GM19238 (cell line): Measurements from ENCODE around the gene ABCA13.

Source experiments
- DNase-seq: peaks from one replicate; pipeline ENCODE4 v3.0.0; 2011; ENCODE audit warnings: low spot score; ENCODE audit not compliant: insufficient read length

Gene ABCA13

DNA sequence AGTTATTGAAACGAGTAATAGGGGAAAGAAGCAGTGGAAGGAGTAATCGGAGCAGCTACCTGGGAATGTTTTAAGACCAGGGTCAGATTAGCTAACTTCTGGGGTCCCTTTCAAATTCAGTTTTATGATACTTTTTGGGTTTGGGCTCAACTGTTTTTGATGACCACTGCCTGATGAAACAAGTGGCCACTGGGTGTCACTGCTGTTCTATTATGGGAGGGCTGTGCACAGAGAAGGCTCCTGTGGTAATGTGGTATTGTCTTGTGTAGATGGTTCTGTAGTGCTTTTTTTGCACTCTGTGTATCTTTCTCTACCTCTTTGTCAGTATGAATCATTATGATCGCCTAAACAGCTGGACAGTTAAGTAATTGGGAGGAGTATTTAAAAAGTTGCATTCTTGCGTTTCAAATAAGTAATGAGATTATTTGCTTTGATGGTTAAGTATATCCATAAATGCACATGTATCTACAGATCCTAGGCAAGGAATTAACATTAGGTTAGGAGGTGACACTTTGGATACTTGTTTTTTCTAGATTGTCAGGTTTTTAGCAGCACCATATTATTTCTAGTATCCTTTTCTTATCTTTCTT, 128.4 kb downstream of the ABCA13 start:
- DNase-seq, result peak; percentile 23

DNA sequence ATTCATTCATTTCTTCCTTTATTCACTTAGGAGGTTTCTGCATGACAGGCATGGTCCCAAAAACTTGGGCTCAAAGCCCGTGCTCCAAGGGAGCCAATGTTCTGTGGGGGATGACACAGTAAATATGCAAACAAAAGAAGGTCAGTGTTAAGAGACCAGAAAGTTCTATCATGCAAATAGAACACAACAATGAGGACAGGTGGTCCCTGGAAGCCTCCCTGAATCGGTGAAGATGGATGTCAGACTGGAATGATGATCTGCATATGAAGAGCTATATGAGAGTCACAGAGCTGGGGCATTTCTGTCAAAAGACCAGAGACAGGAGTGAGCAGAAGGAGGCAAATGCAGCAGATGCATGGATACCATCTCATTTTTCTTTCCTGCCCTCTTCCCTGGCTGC, 129.0 kb downstream of the ABCA13 start:
- no peak for DNase-seq

DNA sequence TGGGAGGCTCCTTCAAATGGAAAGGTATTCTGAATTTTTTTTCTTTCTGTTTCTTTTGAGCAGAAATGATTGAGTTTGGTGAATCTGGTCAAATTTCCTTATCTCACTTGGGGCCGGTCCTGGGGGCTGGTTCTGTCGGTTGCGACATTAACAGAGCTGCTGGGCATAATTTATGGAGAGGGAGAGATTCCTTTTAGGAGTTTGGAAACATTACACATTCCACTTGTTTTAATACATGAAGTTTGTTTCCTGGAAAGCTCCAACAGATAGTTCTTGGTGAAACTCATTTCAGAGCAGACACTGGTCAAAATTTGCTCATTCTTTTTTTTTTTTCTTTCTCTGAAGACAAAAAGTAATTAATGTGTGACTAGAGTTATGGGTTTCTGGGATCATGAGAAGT, 129.9 kb downstream of the ABCA13 start:
- no peak for DNase-seq

DNA sequence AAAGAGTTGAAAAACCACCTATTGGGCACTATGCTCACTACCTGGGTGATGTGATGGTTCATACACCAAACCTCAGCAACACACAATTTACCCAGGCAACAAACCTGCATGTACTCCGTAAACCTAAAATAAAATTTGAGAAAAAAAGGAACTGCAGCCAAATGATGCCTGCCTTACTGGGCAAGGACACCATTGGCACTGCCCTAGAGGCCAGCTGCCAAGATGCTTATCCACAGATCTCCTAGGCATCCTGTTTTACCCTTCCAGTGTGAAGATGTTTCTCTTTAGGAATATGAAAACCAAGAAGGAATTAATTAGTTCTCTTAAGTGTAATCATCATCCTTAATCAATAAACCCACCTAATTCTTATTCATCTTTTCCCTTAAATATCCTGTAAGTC, 133.4 kb downstream of the ABCA13 start:
- no peak for DNase-seq

DNA sequence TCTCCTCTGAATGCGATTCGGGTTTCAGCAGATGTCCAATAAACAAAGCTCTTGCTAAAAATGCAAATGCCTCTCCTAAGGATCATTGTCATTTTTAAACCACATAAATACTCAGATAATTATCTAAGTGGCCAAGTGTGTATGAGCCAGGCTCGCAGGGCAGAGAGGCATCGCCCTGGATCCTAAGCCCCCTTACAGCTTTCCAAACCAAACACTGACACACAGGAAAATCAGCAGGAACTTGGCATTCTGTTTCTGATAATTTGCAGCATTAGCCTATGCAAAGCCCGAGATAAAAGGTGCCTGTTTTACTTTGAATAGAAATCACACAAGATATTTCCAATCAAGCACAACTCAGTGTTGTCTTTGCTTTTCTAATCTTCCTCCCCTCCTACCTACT, 134.4 kb downstream of the ABCA13 start:
- DNase-seq, result no peak

DNA sequence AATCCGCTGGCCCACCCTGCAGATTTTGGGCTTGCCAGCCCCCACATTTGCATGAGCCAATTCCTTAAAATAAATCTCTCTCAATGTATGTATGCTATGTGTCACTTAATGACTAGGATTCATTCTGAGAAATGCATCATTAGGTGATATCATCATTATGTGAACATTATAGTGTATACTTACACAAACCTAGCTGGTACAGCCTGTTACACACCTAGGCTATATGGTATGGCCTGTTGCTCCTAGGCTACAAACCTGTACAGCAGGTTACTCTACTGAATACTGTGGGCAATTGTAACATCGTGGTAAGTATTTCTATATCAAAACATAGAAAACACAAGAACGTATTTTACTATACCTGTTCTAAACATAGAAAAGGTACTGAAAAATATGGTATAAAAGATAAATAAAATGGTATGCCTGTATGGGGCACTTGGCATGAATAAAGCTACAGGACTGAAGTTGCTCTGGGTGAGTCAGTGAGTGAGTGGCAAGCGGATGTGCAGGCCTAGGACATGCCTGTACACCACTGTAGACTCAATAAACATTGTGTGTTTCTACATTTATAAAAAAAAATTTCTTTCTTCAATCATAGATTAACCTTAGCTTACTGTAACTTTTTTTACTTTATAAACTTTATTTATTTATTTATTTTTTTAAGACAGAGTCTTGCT, 135.9 kb downstream of the ABCA13 start:
- no peak for DNase-seq

DNA sequence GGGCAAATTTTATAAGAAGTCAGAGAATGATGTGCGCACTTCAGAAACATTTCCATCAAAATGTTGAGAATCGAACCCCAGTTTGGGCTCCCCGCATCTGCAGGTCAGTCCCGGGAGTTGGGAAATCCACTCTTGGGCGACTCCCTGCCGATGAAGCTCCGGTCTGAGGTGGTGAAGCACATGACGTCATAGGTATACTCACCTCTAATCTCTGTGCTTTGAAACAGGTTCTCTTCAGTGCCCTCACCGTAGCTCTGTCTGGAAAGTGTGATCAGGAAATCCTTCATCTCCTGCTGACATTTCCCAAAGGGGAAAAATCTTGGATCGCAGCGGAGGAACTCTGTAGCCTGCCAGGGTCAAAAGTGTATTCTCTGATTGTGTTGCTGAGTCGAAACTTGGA, 138.5 kb downstream of the ABCA13 start:
- no peak for DNase-seq

DNA sequence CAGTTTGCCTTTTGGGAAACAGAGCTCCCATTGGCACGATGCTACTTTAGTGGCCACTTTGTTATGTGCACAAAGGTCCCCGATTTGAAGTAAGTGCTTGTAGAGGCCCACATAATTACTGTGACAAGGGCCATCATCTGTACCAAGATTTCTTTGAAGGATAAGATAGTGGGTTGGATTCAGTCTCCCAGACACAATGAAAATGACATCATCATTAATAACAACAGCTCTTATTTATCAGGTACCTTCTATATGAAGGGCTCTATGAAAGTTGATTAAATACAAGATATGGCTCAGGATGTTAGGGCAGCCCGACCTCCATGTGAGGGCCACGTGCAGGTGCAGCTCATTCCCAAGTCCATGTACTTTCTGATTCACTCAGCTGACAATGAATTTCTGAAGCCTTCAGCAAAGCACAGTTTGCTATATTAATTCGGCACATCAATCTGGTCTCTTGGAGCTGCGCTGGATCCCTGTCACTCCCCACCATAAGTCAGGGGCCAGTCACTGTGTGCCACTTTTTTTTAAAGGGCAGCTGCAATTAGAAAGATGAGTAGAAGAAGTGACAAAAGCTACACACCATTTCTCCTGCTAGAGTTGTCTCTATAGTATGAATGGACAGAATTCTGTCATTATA, 140.3 kb downstream of the ABCA13 start:
- DNase-seq, result no peak

DNA sequence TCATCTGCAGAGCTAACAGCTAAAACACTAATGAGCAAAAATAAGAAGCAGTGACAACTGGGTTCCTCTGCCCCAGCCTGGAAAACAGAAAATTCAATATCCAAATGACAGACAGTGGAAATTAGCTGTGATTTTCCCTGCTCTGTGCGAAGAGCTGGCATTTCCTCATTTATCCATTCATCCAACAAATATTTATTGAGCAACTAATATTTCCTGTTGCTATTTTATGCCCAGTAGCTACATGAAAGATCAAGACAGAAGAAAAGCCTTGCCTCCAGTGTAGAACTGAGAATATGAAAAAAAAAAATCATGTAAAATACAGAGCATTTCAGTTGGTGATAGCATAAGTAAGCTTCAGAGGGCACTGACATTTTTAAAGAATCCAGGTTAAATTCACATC, 140.9 kb downstream of the ABCA13 start:
- no peak for DNase-seq

DNA sequence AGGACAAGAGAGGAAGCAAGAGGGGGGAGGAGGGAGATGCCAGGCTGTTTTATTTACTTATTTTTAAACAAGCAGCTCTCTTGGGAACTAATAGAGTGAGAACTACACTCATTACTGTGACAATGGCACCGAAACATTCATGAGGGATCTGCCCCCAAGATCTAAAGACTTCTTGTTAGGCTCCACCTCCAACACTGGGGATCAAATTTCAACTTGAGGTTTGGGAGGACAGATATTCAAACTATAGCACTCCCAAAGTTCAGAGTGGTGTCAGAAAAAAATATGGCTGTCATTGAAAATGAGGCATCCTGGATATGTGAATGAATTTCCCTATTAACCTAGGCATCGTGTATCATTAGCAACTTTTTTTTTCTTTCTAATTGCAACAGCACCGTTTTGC, 145.5 kb downstream of the ABCA13 start:
- no peak for DNase-seq

DNA sequence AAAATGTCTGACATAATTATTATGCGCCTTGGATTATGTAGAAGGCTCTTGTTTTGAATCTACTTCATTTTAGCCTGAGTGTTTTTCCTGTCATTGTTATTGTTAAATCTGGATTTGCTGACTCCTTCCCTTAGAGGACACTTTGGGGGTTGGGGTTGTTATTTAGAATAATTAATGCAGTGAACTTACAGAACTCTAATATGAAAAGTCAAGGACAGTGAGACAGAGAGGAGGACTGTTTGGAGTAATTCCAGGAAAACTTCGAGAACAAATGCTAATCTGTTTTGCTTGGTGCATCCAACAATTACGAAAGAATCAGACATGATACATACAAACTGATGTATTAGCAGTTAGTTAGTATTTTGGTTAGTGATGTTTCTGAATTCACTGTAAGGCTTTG, 146.1 kb downstream of the ABCA13 start:
- no peak for DNase-seq

DNA sequence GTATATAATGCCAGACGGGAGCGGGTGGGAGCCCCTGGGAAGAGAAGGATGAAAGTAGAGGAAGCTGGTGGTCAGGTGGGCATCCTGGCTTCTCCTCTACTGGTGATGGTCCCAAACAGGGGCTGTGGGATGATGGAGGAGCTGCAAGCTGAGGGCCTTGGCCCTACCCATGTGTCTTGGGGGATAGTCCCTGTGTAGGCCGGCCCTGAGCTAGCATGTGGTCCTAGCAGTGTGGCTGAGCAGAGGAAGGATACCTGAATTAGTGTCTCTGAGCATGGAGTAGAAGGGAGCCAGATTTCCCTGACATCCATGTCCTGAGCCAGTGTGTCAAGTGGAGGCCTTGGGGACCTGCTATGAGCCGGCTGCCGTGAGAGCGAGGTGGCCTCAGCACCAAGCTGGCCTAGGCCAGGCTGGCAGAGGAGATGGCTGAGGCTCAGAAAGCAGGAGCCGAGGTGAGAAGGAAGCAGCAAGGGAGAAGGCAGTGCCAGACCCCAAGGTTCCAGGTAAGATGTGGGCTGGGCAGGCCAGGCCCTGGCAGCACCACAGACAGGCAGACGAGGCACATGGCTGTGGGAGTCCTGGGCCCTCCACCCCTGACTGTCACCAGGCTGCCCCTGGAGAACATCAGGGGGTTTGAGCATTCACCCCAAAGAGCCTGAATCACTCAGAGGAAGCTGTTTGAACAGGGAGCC, 150.2 kb downstream of the ABCA13 start:
- DNase-seq, result no peak

DNA sequence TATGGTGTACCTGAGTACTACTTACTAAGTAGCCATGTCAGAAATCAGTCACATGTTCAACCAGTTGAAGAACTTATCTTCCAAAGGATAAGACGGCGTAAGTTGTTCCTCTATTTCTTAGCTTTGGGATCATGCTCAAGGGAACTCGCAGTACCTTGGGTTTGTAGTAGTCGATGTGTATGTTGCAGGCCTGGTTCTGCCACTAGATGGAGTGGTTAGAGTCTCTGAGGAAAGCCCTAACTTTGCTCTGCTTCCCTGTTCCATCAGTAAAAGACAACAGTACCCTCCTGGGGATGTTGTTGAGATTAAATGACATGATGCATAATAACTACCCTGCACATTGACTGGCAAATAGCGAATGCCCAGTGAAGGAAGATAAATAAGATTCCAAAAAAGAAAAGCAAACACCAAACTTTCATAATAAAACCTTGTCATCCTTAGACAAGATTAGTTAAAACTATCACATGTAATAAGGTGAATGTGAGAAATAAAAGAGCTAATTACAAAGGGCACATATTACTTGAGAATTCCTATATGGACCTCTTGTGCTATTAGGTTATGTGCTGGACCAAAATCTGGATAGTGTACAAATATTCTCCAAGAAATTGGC, 165.9 kb downstream of the ABCA13 start:
- no peak for DNase-seq

DNA sequence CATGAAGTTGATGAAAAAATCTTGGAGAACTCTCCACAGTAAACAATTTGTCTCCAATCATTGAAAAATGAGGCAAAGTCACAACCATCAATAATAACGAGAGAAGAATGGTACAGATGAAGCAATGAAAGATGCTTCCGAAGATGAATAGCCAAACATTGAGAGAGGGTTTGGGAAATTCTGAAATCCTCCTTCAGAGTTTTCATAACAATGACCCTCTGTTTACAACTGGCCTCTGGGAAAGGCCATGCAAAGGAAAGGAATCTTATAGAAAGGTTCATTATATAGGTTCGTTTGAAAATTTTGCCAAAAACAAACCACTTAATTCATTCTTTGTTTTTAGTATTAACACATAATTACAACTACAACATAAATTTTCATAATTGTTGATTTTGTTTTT, 166.5 kb downstream of the ABCA13 start:
- no peak for DNase-seq

DNA sequence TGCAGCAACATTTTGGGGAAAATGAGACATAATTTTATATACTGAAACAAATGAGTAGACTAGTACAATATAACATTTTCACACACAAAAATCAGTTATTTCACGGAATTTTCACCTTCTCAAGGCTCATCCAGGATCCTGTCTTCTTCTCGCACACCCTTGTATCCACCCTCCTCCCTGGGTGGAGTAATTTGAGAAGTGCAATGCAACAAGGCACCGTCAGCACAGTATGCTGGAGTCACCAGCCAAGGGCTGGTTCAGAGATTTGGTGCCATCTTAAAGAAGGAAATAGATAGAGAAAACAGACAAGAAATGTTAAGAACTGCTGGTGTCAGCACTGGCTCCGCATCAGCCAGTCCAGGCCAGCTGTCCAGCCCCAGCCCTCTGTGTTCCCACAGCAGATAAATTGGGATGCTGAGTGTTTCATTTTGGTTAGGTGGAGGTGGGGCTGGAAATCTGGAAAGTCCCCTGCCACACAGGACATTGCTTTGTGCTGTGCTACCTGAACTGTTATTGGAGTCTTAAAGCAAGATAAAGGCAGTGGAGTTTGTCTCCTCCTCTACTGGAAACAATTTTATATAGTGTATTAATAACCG, 176.1 kb downstream of the ABCA13 start:
- DNase-seq, result no peak

DNA sequence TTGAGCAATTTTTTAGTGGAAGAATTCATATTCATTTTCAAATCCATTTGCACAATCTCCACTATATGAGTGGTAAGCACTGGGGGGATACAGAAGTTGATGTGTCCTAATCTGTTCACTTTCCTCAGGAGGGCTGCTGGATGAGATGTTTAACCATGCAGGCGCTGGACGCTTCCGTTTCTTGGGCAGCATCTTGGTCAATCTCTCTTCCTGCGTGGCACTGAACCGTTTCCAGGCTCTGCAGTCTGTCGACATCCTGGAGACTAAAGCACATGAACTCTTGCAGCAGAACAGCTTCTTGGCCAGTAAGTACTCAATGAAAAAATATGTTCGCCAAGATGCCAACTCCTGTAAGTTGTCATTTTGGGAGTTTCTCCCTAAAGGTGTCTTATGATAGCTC, 179.3 kb downstream of the ABCA13 start:
- DNase-seq, result no peak

DNA sequence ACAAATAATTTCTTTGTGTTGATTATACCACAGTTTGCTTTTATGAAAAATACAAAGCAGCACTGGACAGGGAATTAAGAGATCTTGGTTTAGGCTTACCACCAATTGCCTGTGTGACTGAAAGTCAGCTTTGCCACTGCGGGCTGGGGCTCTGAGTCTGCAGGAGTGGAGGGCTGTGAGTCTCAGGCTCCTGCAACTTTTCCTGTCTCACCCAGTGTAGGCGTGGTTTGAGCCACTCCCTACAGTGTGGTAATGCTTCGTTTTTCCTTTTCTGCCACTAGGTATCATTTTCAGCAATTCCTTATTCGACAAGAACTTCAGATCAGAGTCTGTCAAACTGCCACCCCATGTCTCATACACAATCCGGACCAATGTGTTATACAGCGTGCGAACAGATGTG, 180.6 kb downstream of the ABCA13 start:
- DNase-seq, result no peak

DNA sequence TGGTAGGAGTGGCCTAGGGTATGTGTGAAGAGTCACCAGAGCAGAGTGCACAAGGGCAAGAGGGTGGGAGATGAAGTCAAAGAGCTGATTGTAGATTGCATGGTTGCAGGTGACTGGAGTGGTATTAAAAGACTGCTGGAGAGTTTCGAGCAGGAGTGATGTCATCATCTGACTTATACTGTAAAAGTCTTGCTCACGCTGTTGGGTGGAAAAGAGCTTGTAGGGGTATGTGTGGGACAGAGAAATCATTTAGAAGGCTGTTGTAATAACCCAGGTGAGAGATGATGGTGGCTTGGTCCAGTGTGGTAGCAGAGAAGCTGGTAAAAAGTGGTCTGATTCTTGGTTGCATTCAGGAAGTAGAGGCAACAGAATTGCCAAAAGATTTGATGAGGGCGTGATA, 184.1 kb downstream of the ABCA13 start:
- DNase-seq, result no peak

DNA sequence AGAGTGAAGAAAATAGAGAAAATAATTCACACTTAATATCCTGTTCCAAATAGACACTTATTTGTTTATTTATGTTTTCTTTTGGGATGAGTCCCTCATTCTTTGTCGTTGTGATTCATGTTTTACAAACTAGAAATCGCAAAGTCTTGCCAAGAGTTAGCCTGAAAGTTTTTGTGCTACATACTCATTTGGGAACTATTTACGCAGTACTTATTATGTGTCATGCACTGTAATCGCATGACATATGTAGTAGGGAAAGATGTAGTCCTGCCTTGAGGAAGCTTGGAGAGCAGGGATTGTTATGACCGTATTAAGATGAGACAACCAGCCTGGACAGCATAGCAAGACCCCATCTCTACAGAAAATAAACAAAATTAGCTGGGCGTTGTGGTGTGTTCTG, 189.3 kb downstream of the ABCA13 start:
- DNase-seq, result no peak

DNA sequence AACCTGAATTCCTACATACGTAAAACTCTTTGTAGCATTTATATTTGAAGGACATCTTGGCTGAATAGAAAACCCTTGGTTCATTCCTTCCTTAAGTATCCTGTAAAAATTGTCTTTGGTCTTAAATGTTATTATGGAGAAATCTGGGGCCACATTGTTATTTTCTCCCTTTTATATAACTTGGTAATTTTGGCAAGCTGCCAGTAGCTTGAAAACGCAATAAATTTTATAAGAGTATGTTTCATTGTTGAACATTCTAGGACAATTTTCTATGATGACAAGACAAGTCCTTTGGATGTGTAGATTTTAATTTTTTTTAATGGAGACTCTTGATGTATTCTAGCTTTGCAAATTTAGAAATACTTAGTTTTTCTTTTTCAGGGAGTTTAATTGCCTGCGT, 191.9 kb downstream of the ABCA13 start:
- no peak for DNase-seq

DNA sequence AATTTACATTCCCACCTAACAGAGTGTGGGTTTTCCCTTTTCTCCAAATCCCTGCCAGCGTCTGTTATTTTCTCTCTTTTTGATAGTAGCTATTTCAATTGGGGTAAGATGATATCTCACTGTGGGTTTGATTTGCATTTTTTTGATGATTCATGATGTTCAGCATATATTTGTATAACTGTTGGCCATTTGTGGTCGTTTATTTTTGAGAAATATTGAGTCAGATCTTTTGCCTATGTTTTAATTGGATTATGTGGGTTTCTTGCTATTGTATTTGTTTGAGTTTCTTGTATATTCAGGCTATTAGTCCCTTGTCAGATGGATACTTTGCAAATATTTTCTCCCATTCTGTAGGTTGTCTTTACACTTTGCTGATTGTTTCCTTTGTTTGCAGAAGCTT, 193.8 kb downstream of the ABCA13 start:
- no peak for DNase-seq

DNA sequence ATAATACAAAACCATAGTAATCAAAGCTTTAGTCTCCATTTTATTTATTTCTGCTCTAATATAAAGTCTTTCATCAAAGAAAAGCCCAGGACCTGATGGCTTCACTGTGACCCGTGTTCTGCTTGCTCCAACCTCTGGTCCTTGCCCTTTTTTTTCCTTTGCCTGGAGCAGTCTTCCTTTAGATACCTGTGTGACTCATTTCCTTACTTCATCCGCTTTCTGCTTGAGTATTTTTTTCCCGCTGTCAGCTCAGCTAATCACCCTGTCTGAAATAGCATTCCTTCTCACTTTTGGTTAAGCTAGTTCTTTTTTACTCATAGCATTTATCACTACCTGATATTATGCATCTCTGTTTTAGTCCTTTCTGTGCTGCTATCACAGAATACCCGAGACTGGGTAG, 194.8 kb downstream of the ABCA13 start:
- no peak for DNase-seq
